B cell (primary cell): ENCODE data around the gene A1BG. TPM values are rescaled to one million over a fixed set of nuclear protein-coding genes. Genes with fewer than 3 reads are reported as not detected.

ENCODE experiments used
- ATAC-seq: fragments of 200-7000 bp; cut with Tn5 transposase; one replicate; pipeline ENCODE4 v1.10.0; 2021; ENCODE audit warnings: low read depth, mild to moderate bottlenecking, moderate number of reproducible peaks, moderate library complexity
- CTCF ChIA-PET: fragments of 350-600 bp; sonication (Branson Sonifier 250); formaldehyde crosslinking; loops from one replicate; lab custom pipeline; 2021; ENCODE audit warnings: antibody characterized with exemption, inconsistent platforms; lab: Charles Lee
- POLR2A ChIA-PET: fragments of 350-600 bp; sonication (Branson Sonifier 250); formaldehyde crosslinking; loops from one replicate; lab custom pipeline; 2021; ENCODE audit warnings: antibody characterized with exemption; lab: Charles Lee
- DNase-seq: peaks from one replicate; pipeline ENCODE4 v3.0.0; 2013
- H2AFZ ChIP-seq: 2 replicates; pipeline ENCODE4 v1.6.1; 2012; ENCODE audit warnings: mild to moderate bottlenecking, low read depth, low read length; ENCODE audit not compliant: insufficient read depth, poor library complexity, severe bottlenecking
- H3K27ac ChIP-seq, 2 donors: 1 replicate in 1 of 2; 2 replicates in 1 of 2; pipeline ENCODE4 v1.5.1; 2012 to 2013; ENCODE audit warnings: low read length in 2 of 2, mild to moderate bottlenecking in 2 of 2, moderate library complexity in 1 of 2
- H3K27me3 ChIP-seq, 4 experiments: fragments of 200-600 bp in 1 of 4; sonication (generic) in 1 of 4; replicated peaks in 1 of 4; 1 replicate in 2 of 4; 2 replicates in 2 of 4; pipeline versions ENCODE4 v1.6.1 to v1.7.0; 2013 to 2016; ENCODE audit warnings: low read length in 3 of 4, mild to moderate bottlenecking in 2 of 4, mixed read lengths in 1 of 4, moderate library complexity in 1 of 4; ENCODE audit not compliant: insufficient read depth in 4 of 4, control insufficient read depth in 3 of 4; ENCODE audit errors: control extremely low read depth in 1 of 4
- H3K36me3 ChIP-seq, 2 experiments: replicated peaks in 1 of 2; 1 replicate in 1 of 2; 2 replicates in 1 of 2; pipeline versions ENCODE4 v1.6.1 to v1.7.1; 2013; ENCODE audit warnings: low read length in 1 of 2; ENCODE audit not compliant: insufficient read depth in 2 of 2, control insufficient read depth in 1 of 2; ENCODE audit errors: control extremely low read depth in 1 of 2, extremely low read depth in 1 of 2
- H3K4me1 ChIP-seq, 2 donors: fragments of 200-600 bp in 1 of 2; sonication (generic) in 1 of 2; 1 replicate in 1 of 2; 2 replicates in 1 of 2; pipeline versions ENCODE4 v1.5.1 to v1.6.1; 2013 to 2017; ENCODE audit warnings: low read length in 2 of 2; ENCODE audit not compliant: control insufficient read depth in 2 of 2, insufficient read depth in 2 of 2
- H3K4me2 ChIP-seq: replicated peaks from 2 replicates; pipeline ENCODE3; 2012; ENCODE audit warnings: mild to moderate bottlenecking, low read depth, low read length; ENCODE audit not compliant: poor library complexity, severe bottlenecking
- H3K4me3 ChIP-seq, 5 experiments: fragments of 200-600 bp in 1 of 5; sonication (generic) in 1 of 5; 1 replicate in 3 of 5; 2 replicates in 2 of 5; pipeline versions ENCODE4 v1.5.1 to v1.7.0; 2011 to 2016; ENCODE audit warnings: low read length in 4 of 5, mild to moderate bottlenecking in 4 of 5, low read depth in 2 of 5, control low read depth in 1 of 5, moderate library complexity in 1 of 5; ENCODE audit not compliant: insufficient read depth in 1 of 5; ENCODE audit errors: control extremely low read depth in 1 of 5, extremely low read depth in 1 of 5
- H3K79me2 ChIP-seq: fragments of 200-600 bp; sonication (generic); one replicate; pipeline ENCODE4 v1.6.0; 2016; ENCODE audit warnings: low read length; ENCODE audit not compliant: control insufficient read depth, insufficient read depth
- H3K9ac ChIP-seq: fragments of 200-600 bp; sonication (generic); 2 replicates; pipeline ENCODE4 v1.6.1; 2017; ENCODE audit warnings: mild to moderate bottlenecking, low read length, moderate library complexity
- H3K9me3 ChIP-seq, 3 donors: one replicate each; pipeline versions ENCODE4 v1.6.1 to v1.7.1; 2013; ENCODE audit warnings: low read length in 2 of 3; ENCODE audit not compliant: control insufficient read depth in 2 of 3, insufficient read depth in 1 of 3; ENCODE audit errors: control extremely low read depth in 1 of 3
- H4K20me1 ChIP-seq: 2 replicates; pipeline ENCODE4 v1.6.0; 2012; ENCODE audit warnings: mild to moderate bottlenecking, low read length; ENCODE audit not compliant: insufficient read depth, control insufficient read depth, poor library complexity, severe bottlenecking
- H3K27ac Mint-ChIP-seq: one replicate; pipeline ENCODE4 v1.8.0; 2021; ENCODE audit warnings: mixed read lengths
- H3K27me3 Mint-ChIP-seq: one replicate; pipeline ENCODE4 v1.8.0; 2021; ENCODE audit warnings: mixed read lengths
- H3K4me1 Mint-ChIP-seq: one replicate; pipeline ENCODE4 v1.8.0; 2021; ENCODE audit warnings: mixed read lengths
- H3K4me3 Mint-ChIP-seq: one replicate; pipeline ENCODE4 v1.8.0; 2021; ENCODE audit warnings: mixed read lengths
- H3K9me3 Mint-ChIP-seq: one replicate; pipeline ENCODE4 v1.8.0; 2022; ENCODE audit warnings: mixed read lengths; ENCODE audit not compliant: insufficient read depth
- EZH2 ChIP-seq: IDR thresholded peaks from 2 replicates; pipeline ENCODE4 v1.6.1; 2012; ENCODE audit warnings: borderline replicate concordance, low read depth, mild to moderate bottlenecking, moderate library complexity, low read length; ENCODE audit not compliant: insufficient read depth, poor library complexity, severe bottlenecking
- WGBS: methylation state at CpG from one replicate; pipeline ENCODE4 v1.1.5; 2013; ENCODE audit warnings: missing lambda C conversion rate; ENCODE audit not compliant: insufficient coverage; 5-methylcytosine and 5-hydroxymethylcytosine counted together
- intact Hi-C: fragments of 100-400 bp; cut with micrococcal nuclease; formaldehyde crosslinking; loops from one replicate; pipeline ENCODE4 v1.10.0; 2022
- polyA plus RNA-seq: library from polyadenylated mRNA; depleted of rRNA; stranded (reverse); fragments of >200 nt; gene quantifications from 2 replicates; pipeline ENCODE4 v1.2.3, GENCODE V29; 2012
- total RNA-seq, 2 donors: library from RNA; stranded (reverse); fragments of 120-200 nt in 1 of 2; gene quantifications; 1 replicate in 1 of 2; 2 replicates in 1 of 2; pipeline versions ENCODE4 v1.2.3 to v1.2.4, GENCODE V29; 2013 to 2022
- TF ChIP-seq, protein P1 (sequence below): fragments of 200-600 bp; IDR thresholded peaks from one replicate; pipeline ENCODE4 v1.8.0; 2022; ENCODE audit warnings: antibody characterized with exemption, mild to moderate bottlenecking

A1BG gene
- total and polyA plus RNA-seq, 2 donors (not counting 1 experiment from before 2014, with no cell fraction given): 18.4 to 52.6 TPM

DNA sequence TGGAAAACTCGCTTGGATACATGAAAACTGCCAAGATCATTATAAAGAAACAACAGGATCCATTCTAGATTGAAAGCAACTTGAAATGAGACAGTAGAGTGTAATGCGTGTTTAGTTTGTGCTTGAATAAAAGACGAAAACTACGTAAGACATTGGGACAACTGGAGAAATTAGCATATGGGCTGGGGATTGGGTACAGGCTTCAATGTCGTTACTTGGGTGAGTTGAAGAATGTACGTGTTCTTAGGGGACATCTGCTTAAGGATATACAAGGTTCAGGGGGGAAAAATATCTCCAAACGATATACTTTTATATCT, 48.6 kb downstream of the A1BG start:
- Histone ChIP-seq H3K79me2 (peaks cover 59% of the 10 kb centered on the region), H3K27me3 (no peaks in the 10 kb centered on the region), H3K27ac (peak overlapping the region; percentile 85 to 93), H3K4me1 (peaks cover 15 to 18% of the 10 kb centered on the region in 2 donors), H2AFZ (peak overlapping the region; percentile 91), H4K20me1 (no peaks in the 10 kb centered on the region), H3K4me2 (peak overlapping the region; percentile 79), H3K9ac (peak overlapping the region; percentile 84), H3K9me3 (peaks cover 0 to 4% (median 0%) of the 10 kb centered on the region in 3 donors), H3K36me3 (peaks cover 0 to 37% of the 10 kb centered on the region in 2 experiments), H3K4me3 (peak overlapping the region; percentile 35 to 94 (median 88))
- Mint-ChIP-seq H3K9me3 (no peaks in the 10 kb centered on the region), H3K4me3 (peak overlapping the region; percentile 97), H3K27ac (peak overlapping the region; percentile 97), H3K4me1 (peaks cover 36% of the 10 kb centered on the region), H3K27me3 (no peaks in the 10 kb centered on the region)
- no peak for DNase-seq
- TF ChIP-seq, protein P1, sequence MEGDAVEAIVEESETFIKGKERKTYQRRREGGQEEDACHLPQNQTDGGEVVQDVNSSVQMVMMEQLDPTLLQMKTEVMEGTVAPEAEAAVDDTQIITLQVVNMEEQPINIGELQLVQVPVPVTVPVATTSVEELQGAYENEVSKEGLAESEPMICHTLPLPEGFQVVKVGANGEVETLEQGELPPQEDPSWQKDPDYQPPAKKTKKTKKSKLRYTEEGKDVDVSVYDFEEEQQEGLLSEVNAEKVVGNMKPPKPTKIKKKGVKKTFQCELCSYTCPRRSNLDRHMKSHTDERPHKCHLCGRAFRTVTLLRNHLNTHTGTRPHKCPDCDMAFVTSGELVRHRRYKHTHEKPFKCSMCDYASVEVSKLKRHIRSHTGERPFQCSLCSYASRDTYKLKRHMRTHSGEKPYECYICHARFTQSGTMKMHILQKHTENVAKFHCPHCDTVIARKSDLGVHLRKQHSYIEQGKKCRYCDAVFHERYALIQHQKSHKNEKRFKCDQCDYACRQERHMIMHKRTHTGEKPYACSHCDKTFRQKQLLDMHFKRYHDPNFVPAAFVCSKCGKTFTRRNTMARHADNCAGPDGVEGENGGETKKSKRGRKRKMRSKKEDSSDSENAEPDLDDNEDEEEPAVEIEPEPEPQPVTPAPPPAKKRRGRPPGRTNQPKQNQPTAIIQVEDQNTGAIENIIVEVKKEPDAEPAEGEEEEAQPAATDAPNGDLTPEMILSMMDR: no peak
- ChIA-PET POLR2A (interaction anchor here (0.5 to 3.3 kb wide), 6 partner anchors 22 to 254 kb away, joined by 3 to 12 read pairs (median 5); partner anchors contain the start of genes UBE2M, ZNF497, ZNF8 and ZSCAN22), CTCF (interaction anchor here (1.0 to 1.7 kb wide), 2 partner anchors 150 to 161 kb away, joined by 3 to 5 read pairs; no protein-coding TSS in a partner anchor)
- intact Hi-C loops: loop anchor here (1.0 to 5.0 kb wide), 15 partner anchors 22 to 1632 kb away; partner anchors contain the start of genes RPS5, TRIM28, ZNF132 and ZNF274
- 83% methylated on average over 3 of the region's 7 CpGs for WGBS
- ATAC-seq: no peak

DNA sequence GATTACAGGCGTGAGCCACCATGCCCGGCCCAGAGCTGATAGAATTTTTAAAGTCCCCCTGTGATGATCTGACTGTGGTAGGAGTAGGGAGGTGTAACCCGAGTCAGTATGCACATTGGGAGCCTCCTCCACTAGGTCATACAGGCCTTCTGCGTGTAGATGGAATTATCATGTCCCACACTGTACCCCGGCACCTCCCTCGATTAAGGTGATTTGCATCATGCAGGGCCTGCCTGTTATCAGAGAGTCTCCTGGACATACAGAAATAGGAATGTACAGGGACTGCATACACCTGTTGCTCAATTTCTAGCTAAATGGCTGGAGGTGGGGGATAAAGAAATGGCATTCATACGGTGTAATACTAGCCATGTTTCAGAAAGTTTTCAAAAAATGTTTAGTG, 49.0 kb downstream of the A1BG start:
- H3K9ac ChIP-seq: peak overlapping the region; percentile 84
- H3K4me1 Mint-ChIP-seq: peaks cover 32% of the 10 kb centered on the region
- peaks cover 0 to 7% (median 0%) of the 10 kb centered on the region in 3 donors for H3K9me3 ChIP-seq
- no peaks in the 10 kb centered on the region for H4K20me1 ChIP-seq
- TF ChIP-seq, protein P1: no peak
- TF ChIP-seq EZH2: no peak
- peaks cover 15 to 18% of the 10 kb centered on the region in 2 donors for H3K4me1 ChIP-seq
- ATAC-seq (no peak), DNase-seq (no peak)
- peak overlapping the region; percentile 97 for H3K27ac Mint-ChIP-seq
- H3K4me3 Mint-ChIP-seq: peak overlapping the region; percentile 97
- no peaks in the 10 kb centered on the region for H3K9me3 Mint-ChIP-seq
- CTCF ChIA-PET: interaction anchor here (1.7 kb wide), 1 partner anchor 149 kb away, joined by 5 read pairs; no protein-coding TSS in a partner anchor
- H3K4me3 ChIP-seq: peak overlapping the region in 1 of 5 experiments; percentile 94
- H3K27ac ChIP-seq: peak overlapping the region; percentile 85 to 93
- H3K79me2 ChIP-seq: peaks cover 57% of the 10 kb centered on the region
- peak overlapping the region; percentile 79 for H3K4me2 ChIP-seq
- intact Hi-C loops: loop anchor here (2.0 kb wide), 3 partner anchors 75 to 163 kb away; partner anchors contain the start of genes ZNF132, ZNF324 and ZNF544
- H3K27me3 Mint-ChIP-seq: no peaks in the 10 kb centered on the region
- peak overlapping the region; percentile 91 for H2AFZ ChIP-seq
- 95% methylated on average over 5 of the region's 7 CpGs for WGBS
- POLR2A ChIA-PET: interaction anchor here (1.7 to 3.3 kb wide), 3 partner anchors 23 to 58 kb away, joined by 4 to 12 read pairs (median 9); partner anchors contain the start of genes ZNF497, ZNF8 and ZSCAN22
- no peaks in the 10 kb centered on the region for H3K27me3 ChIP-seq
- peaks cover 0 to 32% of the 10 kb centered on the region in 2 experiments for H3K36me3 ChIP-seq
